HUES64 (cell line): ENCODE results near the gene CFAP68.

ENCODE experiments used
- H3K27ac ChIP-seq: 2 replicates; pipeline ENCODE4 v1.7.0; 2013; ENCODE audit warnings: low read depth, low read length, inconsistent platforms
- H3K27me3 ChIP-seq: 2 replicates; pipeline ENCODE4 v1.6.1; 2013; ENCODE audit warnings: mild to moderate bottlenecking, low read length; ENCODE audit not compliant: insufficient read depth
- H3K36me3 ChIP-seq: 2 replicates; pipeline ENCODE4 v1.6.1; 2013; ENCODE audit warnings: mild to moderate bottlenecking, low read length; ENCODE audit not compliant: insufficient read depth
- H3K4me1 ChIP-seq: 2 replicates; pipeline ENCODE4 v1.6.1; 2013; ENCODE audit warnings: mild to moderate bottlenecking, low read length, moderate library complexity; ENCODE audit not compliant: insufficient read depth
- H3K4me3 ChIP-seq: 2 replicates; pipeline ENCODE4 v1.5.1; 2013; ENCODE audit warnings: mild to moderate bottlenecking, low read length, moderate library complexity
- H3K9ac ChIP-seq: 2 replicates; pipeline ENCODE4 v1.6.1; 2013; ENCODE audit warnings: mild to moderate bottlenecking, low read depth, low read length
- H3K9me3 ChIP-seq: 2 replicates; pipeline ENCODE4 v1.6.1; 2013; ENCODE audit warnings: low read depth, low read length; ENCODE audit not compliant: insufficient read depth
- WGBS: fragments of 150-250, 120-280 bp; methylation state at CpG from one replicate; pipeline ENCODE4 v1.1.7; 2013; ENCODE audit warnings: missing lambda C conversion rate; 5-methylcytosine and 5-hydroxymethylcytosine counted together

Gene CFAP68

DNA sequence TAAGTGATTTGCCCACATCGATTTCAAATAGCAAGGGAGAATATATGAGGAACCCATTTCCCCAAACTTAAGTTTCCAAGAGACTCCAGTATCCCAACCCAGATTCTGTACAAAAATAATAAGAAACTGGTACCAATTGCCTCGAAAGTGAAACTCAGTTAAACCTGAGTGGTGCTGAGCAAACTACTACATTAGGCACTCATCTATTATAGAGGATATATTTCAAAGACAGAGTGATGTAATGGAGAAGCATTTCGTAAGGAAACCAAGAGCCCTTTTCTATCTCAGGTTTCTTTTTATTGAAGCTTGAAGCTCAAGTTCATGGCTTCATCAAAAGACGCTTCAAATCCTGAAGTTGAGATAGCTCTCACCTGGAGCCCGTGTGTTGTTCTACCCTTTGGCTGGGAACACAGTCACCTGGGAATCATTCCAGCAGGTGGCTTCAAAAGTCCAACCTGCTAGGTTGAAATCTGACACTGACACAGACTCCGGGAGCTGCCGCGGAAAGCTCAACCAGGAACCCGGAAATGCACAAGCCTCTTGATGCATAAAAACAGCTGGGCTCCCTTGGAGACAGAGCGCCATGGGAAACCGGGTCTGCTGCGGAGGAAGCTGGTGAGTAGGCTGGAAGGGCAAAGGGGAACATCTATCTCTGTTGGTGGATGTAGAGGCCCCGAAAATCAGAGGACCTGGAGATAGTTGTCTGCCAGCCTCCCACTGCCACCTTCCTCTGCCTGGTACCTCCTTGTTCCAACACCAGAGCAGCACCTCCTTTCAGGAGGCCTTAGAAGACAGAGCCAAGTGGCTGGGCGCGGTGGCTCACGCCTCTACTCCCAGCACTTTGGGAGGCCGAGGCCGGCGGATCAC lies 39.3 kb downstream of the CFAP68 start, which contains the start of gene C11orf52:
Gene C11orf52 (plus strand): TSS at position 524 of the 867 bp plus-strand sequence. CDS start 60 bp downstream, at position 584.
- no peak within 1 kb of the TSS for H3K9ac ChIP-seq
- no peak within 1 kb of the TSS; the same call in 1 of the 2 replicates for H3K27ac ChIP-seq
- peaks cover 15% of the 10 kb centered on the region for H3K4me1 ChIP-seq
- no peaks in the 10 kb centered on the region for H3K36me3 ChIP-seq
- peak within 1 kb of the TSS; percentile 20 for H3K4me3 ChIP-seq
- no peaks in the 10 kb centered on the region for H3K27me3 ChIP-seq
- 58% methylated on average over 19 of the region's 19 CpGs for WGBS
- H3K9me3 ChIP-seq = no peaks in the 10 kb centered on the region

GRCh38 chr11:111920908-111921307 lies 41.6 kb downstream of the CFAP68 start:
- Histone ChIP-seq H3K9me3 (no peaks in the 10 kb centered on the region), H3K9ac (no peak overlapping the region), H3K4me3 (no peak overlapping the region), H3K4me1 (peaks cover 15% of the 10 kb centered on the region), H3K36me3 (no peaks in the 10 kb centered on the region), H3K27ac (no peak overlapping the region), H3K27me3 (no peaks in the 10 kb centered on the region)
- WGBS = no CpG with 5 or more reads among the region's 2 CpGs

GRCh38 chr11:111921541-111922230 lies 42.3 kb downstream of the CFAP68 start:
- Histone ChIP-seq H3K9ac (no peak overlapping the region), H3K9me3 (no peaks in the 10 kb centered on the region), H3K27me3 (no peaks in the 10 kb centered on the region), H3K27ac (no peak overlapping the region), H3K4me3 (no peak overlapping the region), H3K36me3 (no peaks in the 10 kb centered on the region), H3K4me1 (peaks cover 20% of the 10 kb centered on the region)
- WGBS = 94% methylated on average over 7 of the region's 7 CpGs

DNA sequence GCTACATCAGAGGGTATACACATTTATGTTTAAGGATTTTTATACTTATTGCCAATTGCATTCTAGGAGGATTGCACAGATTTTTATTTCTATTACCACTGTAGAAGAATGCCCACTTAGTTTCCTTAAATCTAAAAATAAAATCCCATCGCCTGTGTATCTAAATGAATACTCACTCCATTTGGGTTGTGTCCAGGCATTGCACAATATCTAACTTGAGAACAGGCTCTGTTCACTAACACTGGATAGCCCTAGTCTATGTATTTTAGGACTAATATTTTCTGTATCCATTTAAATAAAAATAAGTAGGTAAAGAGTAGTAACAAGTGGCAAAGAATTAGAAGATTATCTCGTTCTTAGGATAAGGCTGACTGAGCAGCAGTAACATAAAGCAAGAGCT lies 43.5 kb downstream of the CFAP68 start:
- H3K27ac ChIP-seq = no peak overlapping the region
- H3K9ac ChIP-seq = no peak overlapping the region
- peaks cover 20% of the 10 kb centered on the region for H3K4me1 ChIP-seq
- H3K36me3 ChIP-seq = no peaks in the 10 kb centered on the region
- no peak overlapping the region for H3K4me3 ChIP-seq
- WGBS = 87% methylated on average over 2 of the region's 2 CpGs
- no peaks in the 10 kb centered on the region for H3K27me3 ChIP-seq
- H3K9me3 ChIP-seq = no peaks in the 10 kb centered on the region

GRCh38 chr11:111923351-111923788 lies 44.0 kb downstream of the CFAP68 start:
- Histone ChIP-seq H3K9ac (no peak overlapping the region), H3K27me3 (no peaks in the 10 kb centered on the region), H3K9me3 (no peaks in the 10 kb centered on the region), H3K27ac (peak overlapping the region; percentile 8; the same call in 1 of the 2 replicates), H3K36me3 (no peaks in the 10 kb centered on the region), H3K4me3 (no peak overlapping the region), H3K4me1 (peaks cover 15% of the 10 kb centered on the region)
- WGBS = 63% methylated on average over 4 of the region's 5 CpGs

DNA sequence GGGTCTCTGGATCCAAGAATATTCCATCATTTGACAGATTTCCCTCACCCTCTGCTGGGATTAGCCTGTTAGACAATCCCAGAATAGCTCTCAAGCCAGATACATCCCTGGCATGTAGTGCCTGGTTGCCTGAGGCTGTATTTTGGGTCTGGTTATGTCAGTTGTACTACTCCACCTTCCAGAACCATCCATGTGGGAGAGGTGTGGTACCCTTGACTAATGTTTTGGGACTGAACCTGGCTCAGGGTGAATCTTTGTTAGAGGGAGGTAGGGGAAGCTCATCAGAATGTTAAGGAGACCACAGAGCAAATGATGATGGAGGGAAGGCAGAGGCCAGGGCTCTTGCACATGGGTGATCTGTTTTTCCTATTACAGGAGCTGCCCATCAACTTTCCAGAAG lies 44.6 kb downstream of the CFAP68 start:
- Histone ChIP-seq H3K36me3 (no peaks in the 10 kb centered on the region), H3K4me1 (peaks cover 12% of the 10 kb centered on the region; the same call in 1 of the 2 replicates), H3K9me3 (no peaks in the 10 kb centered on the region), H3K27me3 (no peaks in the 10 kb centered on the region), H3K9ac (no peak overlapping the region), H3K27ac (peak overlapping the region; percentile 8; the same call in 1 of the 2 replicates), H3K4me3 (no peak overlapping the region)

DNA sequence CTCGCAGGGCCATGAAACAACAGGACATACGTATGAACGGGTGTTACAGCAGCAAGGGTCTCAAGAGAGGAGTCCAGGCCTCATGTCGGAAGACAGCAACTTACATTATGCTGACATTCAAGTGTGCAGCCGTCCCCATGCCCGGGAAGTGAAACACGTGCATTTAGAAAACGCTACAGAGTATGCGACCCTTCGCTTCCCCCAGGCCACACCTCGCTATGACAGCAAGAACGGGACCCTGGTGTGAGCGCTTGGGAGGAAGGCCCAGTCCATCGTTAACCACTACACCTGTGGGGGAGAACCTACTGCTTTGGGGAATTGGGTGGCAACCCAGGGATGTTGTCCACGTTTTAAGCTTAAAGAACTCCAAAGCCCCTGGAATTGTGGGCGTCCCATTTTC lies 46.6 kb downstream of the CFAP68 start:
- Histone ChIP-seq H3K4me3 (peak overlapping the region; percentile 64; the same call in 1 of the 2 replicates), H3K9ac (0 out of 2 replicates have a peak overlapping the region, but pooled peaks have one; percentile 65), H3K9me3 (no peaks in the 10 kb centered on the region), H3K27ac (0 out of 2 replicates have a peak overlapping the region, but pooled peaks have one; percentile 77), H3K4me1 (peaks cover 12% of the 10 kb centered on the region; the same call in 1 of the 2 replicates), H3K36me3 (no peaks in the 10 kb centered on the region), H3K27me3 (no peaks in the 10 kb centered on the region)
- WGBS = 94% methylated on average over 16 of the region's 16 CpGs

DNA sequence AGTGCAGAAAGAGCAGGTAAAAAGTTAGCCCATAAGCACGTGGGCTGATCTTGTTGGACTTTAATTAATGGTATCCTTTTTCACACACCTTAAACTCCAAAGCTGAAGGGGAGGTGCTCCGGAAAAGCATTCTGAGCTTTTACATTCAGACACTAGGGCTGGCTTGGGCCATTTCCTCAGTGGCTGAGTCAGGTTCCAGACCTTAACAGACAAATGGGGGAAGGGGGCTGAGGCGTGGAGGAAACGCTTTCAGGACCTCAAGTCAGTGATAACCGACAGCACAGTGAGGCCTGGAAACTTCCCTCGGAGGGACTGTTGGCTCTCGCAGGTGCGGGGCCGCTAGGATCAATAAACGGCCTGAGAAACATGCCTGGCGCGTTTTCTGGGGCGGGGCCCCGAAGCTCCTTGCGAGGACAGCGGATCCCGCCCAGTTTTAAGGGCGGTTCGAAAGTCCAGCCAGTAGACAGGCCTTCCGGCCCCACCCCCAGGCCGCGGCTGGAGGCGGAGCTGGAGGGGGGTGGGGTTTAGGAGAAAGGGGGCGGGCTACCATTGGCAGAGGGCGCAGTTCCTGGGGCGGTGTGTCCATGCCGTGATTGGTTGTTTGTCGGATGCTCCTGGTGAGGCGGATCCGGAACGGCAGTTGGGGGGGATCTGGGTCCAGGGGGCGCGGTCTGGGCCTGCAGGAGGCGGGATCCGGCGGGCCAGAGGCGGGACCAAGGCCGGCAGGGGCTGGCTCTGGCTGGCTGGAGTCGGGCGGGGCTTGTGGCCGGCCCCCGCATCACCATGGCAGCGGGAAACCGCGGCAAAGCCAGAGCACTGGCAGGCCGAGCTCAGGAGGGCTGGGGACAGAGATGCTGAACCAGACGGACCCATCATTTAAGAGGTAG lies 47.4 kb downstream of the CFAP68 start:
- Histone ChIP-seq H3K9me3 (no peaks in the 10 kb centered on the region), H3K27me3 (no peaks in the 10 kb centered on the region), H3K4me1 (peaks cover 12% of the 10 kb centered on the region; the same call in 1 of the 2 replicates), H3K27ac (peak overlapping the region; percentile 77), H3K36me3 (no peaks in the 10 kb centered on the region), H3K9ac (peak overlapping the region; percentile 65), H3K4me3 (peak overlapping the region; percentile 64)
- WGBS = 3% methylated on average over 47 of the region's 47 CpGs

- no peaks in the 10 kb centered on the region for H3K9me3 ChIP-seq
- no peak overlapping the region for H3K4me3 ChIP-seq
- 90% methylated on average over 1 of the region's 4 CpGs for WGBS
- H3K27ac ChIP-seq = no peak overlapping the region
- no peak overlapping the region for H3K9ac ChIP-seq
- peaks cover 11% of the 10 kb centered on the region; the same call in 1 of the 2 replicates for H3K4me1 ChIP-seq
- no peaks in the 10 kb centered on the region for H3K36me3 ChIP-seq
- no peaks in the 10 kb centered on the region for H3K27me3 ChIP-seq
Observed at GRCh38 chr11:111930472-111930871, 51.1 kb downstream of the CFAP68 start.

GRCh38 chr11:111932611-111932950 lies 53.2 kb downstream of the CFAP68 start:
- WGBS = 89% methylated on average over 2 of the region's 2 CpGs

More at GRCh38 chr11:111932611-111932950, 53.2 kb downstream of the CFAP68 start:
- Histone ChIP-seq H3K4me1 (peaks cover 20% of the 10 kb centered on the region), H3K36me3 (no peaks in the 10 kb centered on the region), H3K27me3 (no peaks in the 10 kb centered on the region), H3K9me3 (no peaks in the 10 kb centered on the region), H3K4me3 (no peak overlapping the region), H3K27ac (no peak overlapping the region), H3K9ac (no peak overlapping the region)
